ENCODE measurements around the gene LPAR1.
"Not testable (repeated sequence)": the region's sequence is repeated elsewhere in the genome, so short reads cannot be mapped to it uniquely, and the experiment has no call there.

Gene LPAR1

GRCh38 chr9:110874963-110875674, 163.2 kb downstream of the LPAR1 start:
- DNase-seq (ENCODE audit: low read depth in 2 of 2): no peak

GRCh38 chr9:110872920-110873319, 165.3 kb downstream of the LPAR1 start:
- no peak for DNase-seq (ENCODE audit: low read depth in 2 of 2)

- DNase-seq (ENCODE audit: low read depth in 2 of 2): no peak
Observed at GRCh38 chr9:110871736-110872135, 166.5 kb downstream of the LPAR1 start.

- DNase-seq (ENCODE audit: low read depth in 2 of 2): no peak
Observed at GRCh38 chr9:110869931-110870330, 168.3 kb downstream of the LPAR1 start.

- DNase-seq (ENCODE audit: low read depth in 2 of 2): no peak
Observed at GRCh38 chr9:110864011-110864410, 174.3 kb downstream of the LPAR1 start.

- DNase-seq (ENCODE audit: low read depth in 2 of 2): not testable (repeated sequence)
Observed at GRCh38 chr9:110861370-110862110, 176.7 kb downstream of the LPAR1 start.

GRCh38 chr9:110856772-110857171, 181.5 kb downstream of the LPAR1 start:
- no peak for DNase-seq (ENCODE audit: low read depth in 2 of 2)

GRCh38 chr9:110850401-110851135, 187.7 kb downstream of the LPAR1 start:
- DNase-seq (ENCODE audit: low read depth in 2 of 2): no peak

GRCh38 chr9:110847671-110848070, 190.6 kb downstream of the LPAR1 start:
- DNase-seq (ENCODE audit: low read depth in 2 of 2): no peak

- no peak for DNase-seq (ENCODE audit: low read depth in 2 of 2)
Observed at GRCh38 chr9:110846215-110846614, 192.1 kb downstream of the LPAR1 start.

GRCh38 chr9:110844121-110844520, 194.1 kb downstream of the LPAR1 start:
- DNase-seq (ENCODE audit: low read depth in 2 of 2): no peak

- no peak for DNase-seq (ENCODE audit: low read depth in 2 of 2)
Observed at GRCh38 chr9:110842986-110843385, 195.3 kb downstream of the LPAR1 start.

GRCh38 chr9:110842169-110842568, 196.1 kb downstream of the LPAR1 start:
- DNase-seq (ENCODE audit: low read depth in 2 of 2): no peak

- DNase-seq (ENCODE audit: low read depth in 2 of 2): no peak
Observed at GRCh38 chr9:110837401-110838005, 200.8 kb downstream of the LPAR1 start.

- DNase-seq (ENCODE audit: low read depth in 2 of 2): no peak
Observed at GRCh38 chr9:110835859-110836271, 202.4 kb downstream of the LPAR1 start.

- DNase-seq (ENCODE audit: low read depth in 2 of 2): no peak
Observed at GRCh38 chr9:110835404-110835803, 202.9 kb downstream of the LPAR1 start.

- DNase-seq (ENCODE audit: low read depth in 2 of 2): no peak
Observed at GRCh38 chr9:110832926-110833325, 205.3 kb downstream of the LPAR1 start.

- DNase-seq (ENCODE audit: low read depth in 2 of 2): no peak
Observed at GRCh38 chr9:110830495-110830894, 207.8 kb downstream of the LPAR1 start.

GRCh38 chr9:110828264-110828663, 210.0 kb downstream of the LPAR1 start:
- no peak for DNase-seq (ENCODE audit: low read depth in 2 of 2)

GRCh38 chr9:110826400-110826799, 211.9 kb downstream of the LPAR1 start:
- not testable (repeated sequence) for DNase-seq (ENCODE audit: low read depth in 2 of 2)

GRCh38 chr9:110825950-110826349, 212.3 kb downstream of the LPAR1 start:
- no peak for DNase-seq (ENCODE audit: low read depth in 2 of 2)

GRCh38 chr9:110825129-110825528, 213.1 kb downstream of the LPAR1 start:
- DNase-seq (ENCODE audit: low read depth in 2 of 2): not testable (repeated sequence)

Measured in stimulated activated CD4-positive, alpha-beta T cell treated with anti-CD3 and anti-CD28 coated beads, Interleukin-1b, Interleukin-23, amount 100 ng/mL, for 1 hour (primary cell).